HG02610 (cell line): ENCODE data around the gene SPATA6.
"Not testable (repeated sequence)": the region's sequence is repeated elsewhere in the genome, so short reads cannot be mapped to it uniquely, and the experiment has no call there.

Experiments used
- ATAC-seq: cut with Tn5 transposase; IDR thresholded peaks from one replicate; pipeline ENCODE4 v1.9.1; 2021; ENCODE audit warnings: mild to moderate bottlenecking, moderate library complexity; ENCODE audit not compliant: unreplicated experiment

Gene SPATA6

GRCh38 chr1:48466594-48466993, 5.4 kb downstream of the SPATA6 start:
- no peak for ATAC-seq

GRCh38 chr1:48462716-48463302, 9.2 kb downstream of the SPATA6 start:
- no peak for ATAC-seq

GRCh38 chr1:48450505-48450904, 21.5 kb downstream of the SPATA6 start:
- no peak for ATAC-seq

GRCh38 chr1:48448932-48449331, 23.1 kb downstream of the SPATA6 start:
- ATAC-seq, result no peak

GRCh38 chr1:48444186-48444585, 27.8 kb downstream of the SPATA6 start:
- not testable (repeated sequence) for ATAC-seq

- no peak for ATAC-seq
Measured at GRCh38 chr1:48442864-48443619, 29.0 kb downstream of the SPATA6 start.

GRCh38 chr1:48440786-48441185, 31.2 kb downstream of the SPATA6 start:
- not testable (repeated sequence) for ATAC-seq

- ATAC-seq, result no peak
Measured at GRCh38 chr1:48439380-48439779, 32.6 kb downstream of the SPATA6 start.

- not testable (repeated sequence) for ATAC-seq
Measured at GRCh38 chr1:48437379-48437778, 34.6 kb downstream of the SPATA6 start.

- ATAC-seq, result not testable (repeated sequence)
Measured at GRCh38 chr1:48435312-48436002, 36.5 kb downstream of the SPATA6 start.

- ATAC-seq, result no peak
Measured at GRCh38 chr1:48430832-48431231, 41.2 kb downstream of the SPATA6 start.

GRCh38 chr1:48422009-48422408, 50.0 kb downstream of the SPATA6 start:
- no peak for ATAC-seq

GRCh38 chr1:48418742-48419141, 53.3 kb downstream of the SPATA6 start:
- ATAC-seq, result no peak

GRCh38 chr1:48415050-48415449, 57.0 kb downstream of the SPATA6 start:
- no peak for ATAC-seq

- no peak for ATAC-seq
Measured at GRCh38 chr1:48414264-48414663, 57.7 kb downstream of the SPATA6 start.

GRCh38 chr1:48405940-48406339, 66.1 kb downstream of the SPATA6 start:
- ATAC-seq, result no peak

GRCh38 chr1:48405400-48405799, 66.6 kb downstream of the SPATA6 start:
- ATAC-seq, result no peak

- ATAC-seq, result no peak
Measured at GRCh38 chr1:48402599-48402998, 69.4 kb downstream of the SPATA6 start.

GRCh38 chr1:48396208-48396607, 75.8 kb downstream of the SPATA6 start:
- no peak for ATAC-seq

GRCh38 chr1:48391926-48392325, 80.1 kb downstream of the SPATA6 start:
- ATAC-seq, result no peak

- no peak for ATAC-seq
Measured at GRCh38 chr1:48387409-48387808, 84.6 kb downstream of the SPATA6 start.

- no peak for ATAC-seq
Measured at GRCh38 chr1:48374785-48375184, 97.2 kb downstream of the SPATA6 start.
